GM19099 (cell line): ENCODE measurements around the gene KCTD17.

Experiments
- POLR2A ChIP-seq: IDR thresholded peaks from 3 replicates; pipeline ENCODE4 v1.6.1; 2011; ENCODE audit warnings: low read depth; ENCODE audit not compliant: insufficient read length; ENCODE audit errors: extremely low read depth

Gene KCTD17

DNA sequence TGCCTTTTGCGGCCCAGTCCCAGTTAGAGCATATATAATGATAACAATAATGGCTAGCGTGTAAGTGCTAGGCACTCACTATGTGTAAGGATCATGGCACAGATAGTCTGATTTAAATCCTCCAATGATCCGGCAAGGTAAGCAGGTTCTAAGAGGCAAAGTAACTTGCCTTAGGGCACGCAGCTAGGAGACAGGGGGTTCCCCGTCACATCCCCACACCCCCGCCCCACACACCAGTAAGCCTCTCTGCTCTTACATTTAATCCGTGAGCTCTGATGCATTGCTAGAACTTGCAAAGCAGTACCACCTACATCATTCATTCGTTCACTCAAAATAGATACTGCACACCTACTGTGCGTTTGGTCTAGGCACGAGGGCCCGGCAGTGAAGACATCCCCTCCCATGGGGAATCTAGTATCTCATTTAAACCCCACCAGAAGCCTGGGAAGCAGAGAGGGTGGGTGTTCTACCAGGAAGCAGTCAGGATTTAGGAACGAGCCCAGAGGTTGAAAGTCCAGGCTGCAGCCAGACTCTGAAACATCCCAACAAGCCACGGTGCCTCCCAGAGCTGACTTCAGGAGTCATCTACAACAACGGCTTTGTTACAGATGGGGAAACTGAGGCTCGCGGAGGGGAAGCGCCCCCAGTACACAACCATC, 37.3 kb downstream of the KCTD17 start:
- no peak for TF ChIP-seq POLR2A

- TF ChIP-seq POLR2A, result no peak
Observed at GRCh38 chr22:37089434-37089833, 37.9 kb downstream of the KCTD17 start.

DNA sequence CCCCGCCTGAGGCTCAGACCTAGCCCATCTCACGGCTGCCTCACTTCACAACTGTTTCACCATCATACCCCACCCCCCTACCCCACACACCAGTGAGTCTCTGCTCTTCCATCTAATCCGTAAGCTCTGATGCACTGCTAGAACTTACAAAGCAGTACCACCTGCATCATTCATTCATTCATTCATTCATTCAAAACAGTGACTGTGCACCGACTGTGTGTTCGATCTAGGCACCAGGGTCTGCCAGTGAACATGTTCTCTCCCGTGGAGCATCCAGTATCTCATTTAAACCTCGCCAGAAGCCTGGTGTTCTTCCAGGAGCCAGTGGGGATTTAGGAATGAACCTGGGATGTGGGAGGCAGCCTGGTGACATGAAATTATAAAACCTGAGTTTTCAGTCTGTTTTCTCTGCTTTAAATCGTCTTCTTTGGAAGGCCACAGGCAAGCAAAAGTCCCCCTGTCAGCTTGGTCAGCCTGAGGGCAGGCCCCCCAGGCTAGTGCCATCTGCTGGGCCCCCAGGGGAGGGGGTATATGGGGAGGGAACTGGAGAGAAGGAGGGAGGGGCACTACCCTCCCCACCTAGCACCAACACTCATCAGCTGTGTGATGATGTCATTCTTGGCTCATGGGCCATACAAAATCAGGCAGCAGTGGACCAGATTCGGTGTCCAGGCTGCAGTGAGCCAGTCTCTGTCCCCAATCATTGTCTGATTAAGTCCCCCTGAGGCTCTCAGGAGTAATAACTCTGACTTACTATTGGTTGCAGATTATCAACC, 39.6 kb downstream of the KCTD17 start:
- no peak for TF ChIP-seq POLR2A

- no peak for TF ChIP-seq POLR2A
Observed at GRCh38 chr22:37091994-37092393, 40.5 kb downstream of the KCTD17 start.

DNA sequence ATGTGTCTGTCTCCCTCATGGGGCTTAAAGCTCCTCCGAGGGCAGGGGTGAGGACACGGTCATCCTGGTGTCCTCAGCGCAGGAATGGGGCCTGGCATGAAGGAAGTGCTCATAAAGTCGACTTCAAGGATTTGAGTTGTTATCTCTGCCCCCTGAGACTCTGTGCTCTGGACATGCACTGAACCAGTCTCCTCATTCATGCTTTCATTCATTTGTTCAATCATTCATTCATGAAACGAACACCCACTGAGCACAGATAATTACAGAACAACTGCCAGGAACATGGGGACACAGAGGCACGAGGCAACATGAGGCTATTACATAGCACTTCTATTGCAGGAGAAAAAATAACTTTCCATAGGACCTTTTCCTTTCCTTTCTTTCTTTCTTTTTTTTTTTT, 41.5 kb downstream of the KCTD17 start:
- TF ChIP-seq POLR2A, result no peak

DNA sequence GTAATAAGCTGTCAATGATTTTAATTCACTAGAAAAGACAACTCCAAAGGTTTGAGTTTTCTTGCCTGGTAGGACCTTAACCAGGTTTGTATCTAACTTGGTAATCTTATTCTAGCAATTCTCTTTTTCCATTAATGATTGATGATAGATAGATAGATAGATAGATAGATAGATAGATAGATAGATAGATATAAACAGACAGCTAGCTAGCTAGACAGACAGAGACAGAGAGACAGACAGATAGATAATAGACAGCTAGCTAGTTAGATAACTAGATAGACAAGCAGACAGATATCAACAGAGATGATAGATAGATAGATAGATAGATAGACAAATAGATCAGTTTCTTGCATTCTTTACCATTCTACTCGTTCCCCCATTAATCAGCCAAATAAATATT, 42.7 kb downstream of the KCTD17 start:
- no peak for TF ChIP-seq POLR2A

DNA sequence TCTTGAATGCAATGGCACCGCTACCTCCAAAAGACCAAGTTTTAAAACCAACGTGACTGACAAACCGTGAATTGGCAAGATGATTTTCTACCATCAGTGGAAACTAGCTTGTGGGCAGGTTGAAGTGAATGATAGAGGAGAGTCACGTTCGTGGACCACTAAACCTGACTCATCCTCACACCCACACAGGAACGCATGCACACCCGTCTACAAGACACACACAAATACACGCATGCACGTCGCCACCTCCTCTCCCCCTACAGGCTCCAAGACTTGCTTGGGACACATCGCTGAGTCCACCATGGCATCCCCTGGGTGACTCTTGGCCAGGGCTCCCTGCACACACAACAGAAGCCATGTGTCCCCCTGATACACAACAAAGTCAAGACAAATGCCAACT, 43.6 kb downstream of the KCTD17 start:
- no peak for TF ChIP-seq POLR2A

DNA sequence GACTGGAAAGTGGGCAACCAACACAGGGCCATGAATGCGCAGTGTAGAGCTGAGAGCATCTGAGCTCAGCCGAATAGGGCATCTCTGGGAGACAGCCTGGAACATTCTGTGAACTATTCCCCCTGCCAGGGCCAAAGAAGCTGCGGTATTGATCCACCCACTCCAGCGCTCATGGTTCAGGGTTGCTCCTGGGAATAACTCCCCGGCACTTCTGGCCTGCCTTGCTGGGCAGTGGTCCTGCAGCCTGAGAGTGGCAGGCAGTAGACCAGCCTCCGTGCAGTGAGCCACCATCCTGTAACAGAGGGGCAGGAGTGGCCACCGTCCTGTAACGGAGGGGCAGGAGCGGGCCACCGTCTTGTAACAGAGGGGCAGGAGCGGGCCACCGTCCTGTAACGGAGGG, 45.8 kb downstream of the KCTD17 start:
- TF ChIP-seq POLR2A, result no peak

- TF ChIP-seq POLR2A, result no peak
Observed at GRCh38 chr22:37098976-37099591, 47.5 kb downstream of the KCTD17 start.

GRCh38 chr22:37100589-37101127, 49.1 kb downstream of the KCTD17 start:
- no peak for TF ChIP-seq POLR2A

- no peak for TF ChIP-seq POLR2A
Observed at GRCh38 chr22:37101311-37102066, 49.9 kb downstream of the KCTD17 start.

- TF ChIP-seq POLR2A, result no peak
Observed at GRCh38 chr22:37103151-37103550, 51.6 kb downstream of the KCTD17 start.

- TF ChIP-seq POLR2A, result no peak
Observed at GRCh38 chr22:37103656-37104452, 52.3 kb downstream of the KCTD17 start.

DNA sequence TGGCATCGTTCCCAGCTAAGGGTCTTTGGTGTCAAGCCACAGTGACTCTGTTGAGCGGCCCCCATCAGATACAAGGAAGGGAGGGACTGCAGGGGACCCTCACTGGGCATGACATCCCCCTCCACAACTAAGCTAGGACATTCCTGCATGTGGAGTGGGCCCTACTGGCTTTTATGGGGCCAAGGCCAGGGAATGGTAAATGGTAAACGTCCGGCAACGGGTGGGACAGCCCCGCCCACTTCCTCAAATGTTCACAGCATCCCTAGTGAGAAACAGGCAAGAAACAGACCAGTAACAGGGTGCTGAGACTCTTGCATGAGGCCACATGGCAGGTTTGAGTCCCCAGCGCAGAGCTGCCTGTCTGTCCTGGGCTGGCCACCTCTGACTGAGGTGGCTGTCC, 53.6 kb downstream of the KCTD17 start:
- TF ChIP-seq POLR2A, result no peak

- TF ChIP-seq POLR2A, result no peak
Observed at GRCh38 chr22:37105990-37106389, 54.4 kb downstream of the KCTD17 start.
